Neural crest cell (in vitro differentiated cells): ENCODE data around the gene CYP26A1. TPM values are rescaled to one million over a fixed set of nuclear protein-coding genes. Genes with fewer than 3 reads are reported as not detected.

ENCODE experiments used
- DNase-seq: peaks from one replicate; pipeline ENCODE4 v3.0.0; 2021; ENCODE audit warnings: low read depth, mixed read lengths, low spot score
- H3K27ac Mint-ChIP-seq: one replicate; pipeline ENCODE4 v1.8.0; 2021; ENCODE audit warnings: mild to moderate bottlenecking, mixed read lengths; ENCODE audit not compliant: unreplicated experiment
- H3K27me3 Mint-ChIP-seq: 2 replicates; pipeline ENCODE4 v1.8.0; 2021; ENCODE audit warnings: low read depth, mild to moderate bottlenecking, mixed read lengths
- H3K36me3 Mint-ChIP-seq: 2 replicates; pipeline ENCODE4 v1.8.0; 2021; ENCODE audit warnings: low read depth, mild to moderate bottlenecking, mixed read lengths
- H3K4me1 Mint-ChIP-seq: 2 replicates; pipeline ENCODE4 v1.8.0; 2021; ENCODE audit warnings: mixed read lengths
- H3K4me3 Mint-ChIP-seq: one replicate; pipeline ENCODE4 v1.8.0; 2021; ENCODE audit warnings: mild to moderate bottlenecking, mixed read lengths
- H3K9me3 Mint-ChIP-seq: 2 replicates; pipeline ENCODE4 v1.8.0; 2021; ENCODE audit warnings: mixed read lengths
- CTCF ChIP-seq: fragments of 200-600 bp; sonication (generic); conservative IDR thresholded peaks from 2 replicates; pipeline ENCODE4 v1.5.0; 2021; ENCODE audit warnings: antibody characterized with exemption, mild to moderate bottlenecking
- total RNA-seq: library from RNA; stranded (reverse); gene quantifications from 2 replicates; pipeline ENCODE4 v1.2.1, GENCODE V29; 2021

CYP26A1 gene
- total RNA-seq, 1 donor from 2014 or later: 0.23 TPM

GRCh38 chr10:93032105-93032808, 41.4 kb upstream of the CYP26A1 start:
- Mint-ChIP-seq H3K27ac (no peak overlapping the region), H3K4me1 (peaks cover 12% of the 10 kb centered on the region)

DNA sequence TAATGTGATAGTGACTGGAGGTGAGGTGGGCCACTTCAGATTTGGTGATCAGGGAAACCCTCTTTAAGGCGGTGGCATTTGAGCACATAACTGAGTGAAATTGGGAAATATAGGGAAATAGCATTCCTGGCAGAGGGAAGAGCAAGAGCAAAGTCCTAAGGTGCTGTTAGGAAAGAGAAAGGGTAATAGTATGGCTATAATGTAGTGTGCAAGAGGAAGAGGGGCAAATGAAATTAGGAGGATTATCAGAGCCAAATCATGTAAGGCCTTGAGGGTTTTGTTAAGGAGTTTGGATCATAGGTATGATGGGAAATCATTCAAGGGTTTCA, 40.9 kb upstream of the CYP26A1 start:
- no peak for TF ChIP-seq CTCF
- Mint-ChIP-seq H3K4me1 (peaks cover 12% of the 10 kb centered on the region), H3K27ac (no peak overlapping the region), H3K9me3 (no peaks in the 10 kb centered on the region), H3K36me3 (peaks cover 5% of the 10 kb centered on the region), H3K4me3 (no peak overlapping the region), H3K27me3 (no peaks in the 10 kb centered on the region)
- no peak for DNase-seq

More at GRCh38 chr10:93032105-93032808, 41.4 kb upstream of the CYP26A1 start:
- Mint-ChIP-seq H3K4me3 (no peak overlapping the region), H3K27me3 (no peaks in the 10 kb centered on the region), H3K9me3 (peaks cover 4% of the 10 kb centered on the region), H3K36me3 (peaks cover 10% of the 10 kb centered on the region)
- DNase-seq: no peak
- no peak for TF ChIP-seq CTCF

DNA sequence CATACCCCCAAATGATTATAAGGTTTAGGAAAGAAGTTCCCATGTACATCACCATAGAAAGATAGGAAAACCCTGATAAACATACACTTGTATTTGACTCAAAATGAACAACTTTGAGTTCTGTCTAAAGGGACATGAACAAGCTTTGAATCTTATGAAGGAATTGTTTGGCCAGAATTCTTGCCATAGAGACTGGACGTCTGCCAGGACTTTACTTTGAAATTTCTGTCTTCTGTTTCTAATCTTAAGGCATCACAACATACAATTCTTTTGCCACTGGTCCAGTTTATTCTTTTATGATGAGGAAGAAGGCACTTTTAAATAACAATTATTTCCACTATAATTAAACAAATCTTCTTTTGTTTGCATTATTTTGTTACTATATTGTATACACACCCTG, 39.3 kb upstream of the CYP26A1 start:
- Mint-ChIP-seq H3K4me1 (peaks cover 12% of the 10 kb centered on the region), H3K27ac (no peak overlapping the region), H3K36me3 (no peaks in the 10 kb centered on the region), H3K9me3 (no peaks in the 10 kb centered on the region), H3K27me3 (no peaks in the 10 kb centered on the region), H3K4me3 (no peak overlapping the region)
- DNase-seq: no peak
- no peak for TF ChIP-seq CTCF

GRCh38 chr10:93039110-93039509, 34.6 kb upstream of the CYP26A1 start:
- H3K27ac Mint-ChIP-seq: no peak overlapping the region
- no peak for DNase-seq
- no peak for TF ChIP-seq CTCF
- peaks cover 5% of the 10 kb centered on the region for H3K4me1 Mint-ChIP-seq
- H3K36me3 Mint-ChIP-seq: no peaks in the 10 kb centered on the region
- no peaks in the 10 kb centered on the region for H3K9me3 Mint-ChIP-seq
- no peak overlapping the region for H3K4me3 Mint-ChIP-seq
- no peaks in the 10 kb centered on the region for H3K27me3 Mint-ChIP-seq

GRCh38 chr10:93039721-93040120, 34.0 kb upstream of the CYP26A1 start:
- Mint-ChIP-seq H3K27ac (no peak overlapping the region), H3K27me3 (no peaks in the 10 kb centered on the region), H3K4me1 (peaks cover 5% of the 10 kb centered on the region), H3K9me3 (no peaks in the 10 kb centered on the region), H3K4me3 (no peak overlapping the region), H3K36me3 (no peaks in the 10 kb centered on the region)
- TF ChIP-seq CTCF: no peak
- DNase-seq: no peak
